ENCODE measurements around the gene CPNE4. TPM values are rescaled to one million over a fixed set of nuclear protein-coding genes. Genes with fewer than 3 reads are reported as not detected.

The CPNE4 gene
- total and polyA plus RNA-seq, 2 donors (not counting 3 experiments of a cell fraction or from before 2014, with no cell fraction given) = not detected

- Histone ChIP-seq H3K9me1 (replicated peaks; ENCODE audit: control insufficient read depth, extremely low read depth, insufficient read depth, low read length) (no peaks in the 10 kb centered on the region), H3K4me3 (replicated peaks in 1 of 3; ENCODE audit: insufficient read depth in 1 of 3, low read depth in 1 of 3, low read length in 3 of 3) (no peak overlapping the region), H4K20me1 (replicated peaks; ENCODE audit: control insufficient read depth, extremely low read depth, insufficient read depth, low read length) (no peaks in the 10 kb centered on the region), H3K79me2 (ENCODE audit: control insufficient read depth, insufficient read depth, low read length) (no peaks in the 10 kb centered on the region), H3K27ac (ENCODE audit: insufficient read depth, low read depth, low read length) (no peak overlapping the region), H2AFZ (ENCODE audit: low read depth, low read length) (no peak overlapping the region), H3K27me3 (ENCODE audit: control insufficient read depth in 2 of 2, insufficient read depth in 2 of 2, low read length in 2 of 2) (no peaks in the 10 kb centered on the region), H3K36me3 (ENCODE audit: control insufficient read depth in 2 of 2, extremely low read depth in 1 of 2, insufficient read depth in 2 of 2, low read length in 2 of 2) (no peaks in the 10 kb centered on the region), H3K4me2 (ENCODE audit: insufficient read depth, low read length) (no peak overlapping the region), H3K9ac (replicated peaks; ENCODE audit: extremely low read depth, insufficient read depth, low read length) (no peak overlapping the region), H3K4me1 (ENCODE audit: control insufficient read depth, extremely low read depth, insufficient read depth, low read length) (no peaks in the 10 kb centered on the region), H3K9me3 (replicated peaks; ENCODE audit: control insufficient read depth, insufficient read depth, low read length) (no peaks in the 10 kb centered on the region)
- ChIA-PET CTCF (no interaction called here), POLR2A (no interaction called here)
- DNase-seq (ENCODE audit: low read depth, low spot score) = no peak
- BruUV-seq (replicated peaks) = no TSS peak
- no peak for FAIRE-seq
- intact Hi-C loops (cut with micrococcal nuclease) = no loop called here
- TF ChIP-seq EZH2 (IDR thresholded peaks at IDR 0.05; ENCODE audit: borderline replicate concordance, low read depth, low read length, severe bottlenecking) = no peak
- no peak for TF ChIP-seq MAX (IDR thresholded peaks at IDR 0.05; ENCODE audit: insufficient read depth, insufficient read length)
- TF ChIP-seq FOS (IDR thresholded peaks at IDR 0.05; ENCODE audit: borderline replicate concordance, insufficient read depth, low read length) = no peak
- TF ChIP-seq JUN (IDR thresholded peaks at IDR 0.05; ENCODE audit: borderline replicate concordance, insufficient read depth, insufficient read length, low read depth) = no peak
- TF ChIP-seq POLR2AphosphoS5 (IDR thresholded peaks at IDR 0.05; ENCODE audit: insufficient read depth, low read depth, low read length) = no peak
- TF ChIP-seq GATA2 (IDR thresholded peaks at IDR 0.05; ENCODE audit: insufficient read depth, insufficient read length, low read depth, low read length) = no peak
- TF ChIP-seq CTCF (IDR thresholded peaks at IDR 0.05; ENCODE audit: extremely low read depth in 1 of 2, insufficient read depth in 1 of 2, low read depth in 1 of 2, low read length in 2 of 2) = no peak
- no peak for TF ChIP-seq POLR2A (IDR thresholded peaks at IDR 0.05; ENCODE audit: low read depth, low read length)
- no peak for TF ChIP-seq MYC (IDR thresholded peaks at IDR 0.05; ENCODE audit: low read depth, low read length)
- dilution Hi-C loops (cut with MboI; ENCODE audit: extremely low pct_ligation_motif_present, low sequenced_read_pairs) = no loop called here
Measured at GRCh38 chr3:131762981-131763564, 271.7 kb downstream of the CPNE4 start.

All from endothelial cell of umbilical vein (primary cell).